Left lobe of liver (tissue), 2 donors: ENCODE results near the gene LAMA5. TPM values are rescaled to one million over a fixed set of nuclear protein-coding genes. Genes with fewer than 3 reads are reported as not detected.
A peak's percentile ranks its signal among the peaks of the same experiment; 100 is the strongest.

Experiments
- ATAC-seq: fragments of 200-7000 bp; cut with Tn5 transposase; one replicate; pipeline ENCODE4 v1.9.1; 2020; ENCODE audit warnings: mild to moderate bottlenecking, moderate library complexity
- DNase-seq: peaks from one replicate; pipeline ENCODE4 v3.0.0-alpha.2; 2020; ENCODE audit warnings: low spot score
- total RNA-seq: library from RNA; stranded (reverse); gene quantifications from one replicate; pipeline ENCODE4 v1.2.1, GENCODE V29; 2021
- donor health status: DM: no; HTN: no; CAD: no; lungs with moderate emphysema.
- donor health status: DM: no; HTN: yes; CAD: no.

LAMA5 gene
- total RNA-seq, 1 donor from 2014 or later: 112 TPM

DNA sequence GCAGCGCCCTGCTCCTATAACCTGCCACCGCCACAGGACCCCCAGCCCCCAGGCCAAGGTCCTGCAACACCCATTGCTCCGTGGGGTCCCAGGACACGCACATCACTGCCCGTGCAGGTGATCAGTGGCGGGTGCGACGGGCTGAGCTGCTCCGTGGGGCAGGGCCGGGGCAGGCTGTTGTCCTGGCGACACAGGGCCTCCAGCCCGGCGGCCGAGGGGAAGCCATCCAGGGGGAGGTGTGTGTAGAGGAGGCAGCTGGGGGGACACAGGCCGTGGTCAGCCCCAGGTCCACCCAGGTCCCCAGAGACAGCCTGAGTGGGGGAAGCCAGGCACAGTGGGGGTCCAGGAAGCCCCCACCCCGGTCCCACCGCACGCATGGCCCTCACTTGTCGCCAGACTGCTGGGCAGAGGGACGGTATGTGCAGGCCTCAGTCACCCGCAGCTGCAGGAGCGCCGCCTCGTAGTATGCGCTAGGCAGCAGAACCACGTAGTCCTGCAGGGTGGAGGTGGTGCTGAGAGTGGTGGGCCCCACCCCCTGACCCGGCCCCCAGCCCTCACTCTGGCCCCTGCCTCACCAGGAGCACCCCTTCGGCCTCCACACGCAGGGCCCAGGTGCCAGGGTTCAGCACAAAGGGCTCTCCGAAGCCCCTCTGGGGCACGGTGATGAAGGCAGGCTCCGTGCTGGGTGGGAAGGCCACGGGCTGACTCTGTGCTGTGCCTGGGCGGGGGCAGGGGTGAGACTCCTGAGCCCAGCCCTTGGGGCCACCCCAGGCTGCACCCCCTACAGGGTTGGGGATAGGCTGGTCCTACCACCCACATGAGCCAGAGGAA, 33.9 kb downstream of the LAMA5 start:
- ATAC-seq (no peak), DNase-seq (no peak)

DNA sequence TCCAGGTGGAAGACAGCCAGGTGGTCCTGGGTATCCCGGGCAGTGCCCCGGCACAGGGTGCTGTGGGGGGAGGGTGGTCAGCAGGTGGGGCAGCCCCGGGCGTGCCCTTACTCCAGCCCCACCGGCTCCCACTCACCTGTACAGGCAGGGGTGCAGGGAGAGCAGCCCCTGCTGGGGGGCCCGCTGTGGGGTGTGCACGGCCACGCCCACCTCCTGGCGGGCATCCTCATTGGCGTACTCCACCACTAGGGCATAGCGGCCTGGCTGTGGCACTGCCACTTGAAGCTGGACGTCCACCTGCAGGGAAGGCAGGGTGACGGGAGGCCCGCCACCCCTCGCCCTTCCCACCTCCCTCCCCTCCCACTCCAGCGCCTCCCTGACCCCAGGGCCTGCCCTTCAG, 34.7 kb downstream of the LAMA5 start:
- DNase-seq: no peak

DNA sequence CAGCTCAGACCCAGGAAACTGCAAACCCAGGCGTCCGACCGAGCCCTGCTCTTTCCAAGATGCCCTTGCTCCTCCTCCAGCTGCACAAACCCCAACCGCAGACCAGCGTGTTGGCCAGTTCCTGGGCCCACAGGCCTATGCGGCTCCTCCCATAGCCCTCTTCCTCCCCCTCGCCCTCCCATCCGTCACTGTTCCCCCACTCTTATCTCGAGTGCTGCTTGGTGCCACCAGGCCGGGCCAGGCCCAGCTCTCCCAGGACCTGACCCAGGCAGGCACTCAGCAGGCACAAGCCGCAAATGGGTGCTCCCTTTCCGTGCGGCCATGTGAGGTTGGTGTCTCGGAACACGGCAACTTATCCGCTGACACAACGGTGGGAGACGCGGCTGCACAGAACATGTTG, 35.8 kb downstream of the LAMA5 start:
- DNase-seq (no peak), ATAC-seq (no peak)

More for the DNA sequence above, 34.7 kb downstream of the LAMA5 start:
- no peak for ATAC-seq

DNA sequence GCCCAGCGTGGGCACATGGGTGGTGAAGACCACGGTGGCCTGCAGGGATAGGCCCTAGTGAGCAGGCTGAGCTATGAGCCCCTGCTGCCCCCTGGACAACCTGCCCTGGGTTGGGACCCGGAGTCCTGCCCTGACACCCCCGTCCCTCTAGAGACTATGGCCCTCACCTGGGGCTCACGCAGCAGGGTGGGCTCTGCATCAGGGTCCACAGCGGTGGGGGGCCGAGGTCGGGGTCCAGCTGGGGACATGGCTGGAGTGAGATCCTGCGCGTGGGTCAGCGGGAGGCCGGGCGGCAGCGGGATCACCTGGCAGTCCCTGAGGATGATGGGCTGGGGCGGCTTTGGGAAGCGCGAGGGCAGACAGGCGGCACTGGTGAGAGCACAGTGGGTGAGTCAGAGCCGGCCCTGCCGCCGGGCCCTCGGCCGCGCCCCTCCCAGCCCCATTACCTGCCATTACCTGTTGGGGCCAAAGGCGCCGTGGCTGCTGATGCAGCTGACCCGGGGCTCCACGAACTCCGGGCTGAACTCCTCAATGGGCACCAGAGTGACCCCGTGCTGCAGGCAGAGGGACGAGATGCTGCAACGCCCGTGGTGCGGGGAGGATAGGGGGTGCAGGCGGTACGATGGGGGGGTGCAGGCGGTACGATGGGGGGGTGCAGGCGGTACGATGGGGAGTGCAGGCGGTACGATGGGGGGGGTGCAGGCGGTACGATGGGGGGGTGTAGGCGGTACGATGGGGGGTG, 36.4 kb downstream of the LAMA5 start:
- DNase-seq: no peak

DNA sequence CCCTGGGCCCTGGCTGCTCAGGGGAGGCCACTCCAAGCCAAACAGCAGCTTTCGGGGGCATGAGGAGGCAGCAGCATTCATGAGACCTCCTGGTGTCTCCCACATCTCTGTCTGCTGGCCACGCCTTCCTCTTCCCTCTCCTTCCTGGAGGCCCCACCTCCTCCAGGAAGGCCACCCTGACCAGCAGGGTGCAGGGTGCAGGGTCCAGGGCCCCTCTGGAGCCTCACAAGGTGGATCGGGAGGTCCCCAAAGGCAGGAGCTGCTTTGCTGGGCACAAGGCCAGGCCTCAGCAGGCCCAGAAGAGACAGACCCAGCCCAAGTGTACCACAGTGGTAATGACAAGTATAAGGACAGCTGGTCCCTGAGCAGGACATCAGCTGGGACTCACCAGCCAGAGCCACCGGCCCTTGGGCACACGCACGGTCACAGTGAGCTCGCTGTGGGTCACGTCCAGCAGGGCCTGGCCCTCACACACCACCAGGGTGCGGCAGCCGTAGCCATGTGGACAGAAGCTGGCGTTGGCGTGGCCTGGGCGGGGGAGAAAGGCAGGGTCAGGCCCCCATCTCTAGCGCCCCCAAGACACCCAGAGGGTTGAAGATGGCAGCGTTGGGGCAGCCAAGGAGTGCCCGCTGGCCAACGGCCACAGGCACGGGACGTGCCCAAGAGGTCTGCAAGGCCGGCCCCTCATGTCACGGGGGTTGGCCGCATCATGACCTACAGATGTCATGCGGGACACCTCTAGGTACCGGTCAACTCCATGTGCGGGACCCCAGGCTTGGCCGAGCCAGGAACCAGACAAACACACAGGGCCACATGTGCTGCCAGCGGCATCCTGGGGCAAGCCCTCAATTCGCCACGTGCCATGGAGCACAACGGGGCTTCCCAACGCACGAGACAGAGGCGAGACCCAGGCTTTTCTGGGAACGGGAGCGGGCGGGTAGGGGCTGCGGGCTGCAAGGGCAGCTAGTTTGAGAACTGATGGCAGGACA, 37.4 kb downstream of the LAMA5 start:
- DNase-seq (no peak), ATAC-seq (no peak)

More for the DNA sequence above, 36.4 kb downstream of the LAMA5 start:
- no peak for ATAC-seq

DNA sequence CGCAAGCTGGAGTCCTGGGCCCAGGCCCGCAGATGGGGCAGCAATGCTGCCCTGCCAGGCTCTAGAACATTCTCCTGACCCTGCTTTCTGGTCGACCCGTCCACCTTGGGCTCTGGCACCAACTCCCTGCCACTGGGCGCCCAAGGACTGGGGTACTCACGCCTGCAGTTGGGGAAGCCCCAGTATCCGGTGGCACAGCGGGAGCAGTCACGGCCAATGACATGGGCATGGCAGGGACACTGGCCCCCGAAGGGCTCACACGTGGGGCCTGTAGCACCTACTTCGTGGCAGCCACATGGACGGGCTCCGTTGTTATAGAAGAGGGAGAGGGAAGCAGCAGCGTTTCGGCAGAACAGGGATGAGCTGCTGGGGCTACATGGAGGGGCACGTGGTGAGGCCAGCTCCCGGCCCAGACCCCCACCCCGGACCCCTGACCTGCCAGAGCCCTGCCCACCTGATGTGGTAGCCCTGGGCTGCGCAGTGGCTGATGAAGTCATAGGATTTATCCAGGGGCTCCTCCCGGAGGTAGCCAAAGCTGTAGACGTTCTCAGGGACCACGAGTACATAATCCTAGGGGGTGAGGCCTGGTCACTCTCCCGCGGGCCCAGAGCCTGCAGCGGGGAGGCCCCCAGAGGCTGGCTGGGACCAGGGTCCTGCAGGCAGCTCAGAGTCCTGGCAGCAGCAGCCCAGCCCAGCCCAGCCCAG, 38.3 kb downstream of the LAMA5 start:
- ATAC-seq (no peak), DNase-seq (no peak)

DNA sequence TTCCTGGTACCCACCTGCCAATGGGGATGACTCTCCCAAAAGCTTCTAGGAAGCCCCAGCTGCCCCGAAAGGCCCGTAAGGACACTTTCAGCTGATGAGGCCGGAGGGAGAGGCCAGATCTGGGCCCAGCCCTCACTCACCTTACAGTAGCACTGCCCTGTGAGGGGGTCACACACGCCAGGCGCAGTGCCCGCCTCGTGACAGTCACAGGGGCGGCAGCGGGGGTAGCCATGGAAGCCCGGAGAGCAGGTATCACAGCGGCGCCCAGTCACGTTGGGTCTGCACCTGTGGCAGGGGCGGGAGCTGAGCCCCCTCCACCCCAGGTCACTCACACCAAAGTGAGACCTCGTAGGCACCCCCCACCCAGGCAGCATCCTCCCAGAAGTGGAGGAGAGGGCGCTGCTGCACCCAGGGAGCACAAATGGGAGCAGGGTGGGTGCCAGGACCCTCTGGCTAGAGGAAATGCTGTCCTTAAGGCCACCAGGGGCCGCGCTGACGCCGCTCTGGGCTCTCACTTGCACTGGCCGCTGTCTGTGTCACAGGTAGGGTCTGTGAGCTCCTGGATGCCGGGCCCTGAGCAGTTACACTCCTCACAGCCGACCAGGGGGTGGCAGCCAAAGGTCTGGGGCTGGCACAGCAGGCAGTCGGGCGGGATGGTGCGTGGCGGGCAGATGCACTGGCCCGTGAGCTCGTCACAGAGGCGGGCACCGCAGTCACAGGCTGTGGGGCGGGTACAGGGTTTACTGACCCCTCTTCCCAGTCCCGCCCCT, 39.2 kb downstream of the LAMA5 start:
- DNase-seq: no peak

DNA sequence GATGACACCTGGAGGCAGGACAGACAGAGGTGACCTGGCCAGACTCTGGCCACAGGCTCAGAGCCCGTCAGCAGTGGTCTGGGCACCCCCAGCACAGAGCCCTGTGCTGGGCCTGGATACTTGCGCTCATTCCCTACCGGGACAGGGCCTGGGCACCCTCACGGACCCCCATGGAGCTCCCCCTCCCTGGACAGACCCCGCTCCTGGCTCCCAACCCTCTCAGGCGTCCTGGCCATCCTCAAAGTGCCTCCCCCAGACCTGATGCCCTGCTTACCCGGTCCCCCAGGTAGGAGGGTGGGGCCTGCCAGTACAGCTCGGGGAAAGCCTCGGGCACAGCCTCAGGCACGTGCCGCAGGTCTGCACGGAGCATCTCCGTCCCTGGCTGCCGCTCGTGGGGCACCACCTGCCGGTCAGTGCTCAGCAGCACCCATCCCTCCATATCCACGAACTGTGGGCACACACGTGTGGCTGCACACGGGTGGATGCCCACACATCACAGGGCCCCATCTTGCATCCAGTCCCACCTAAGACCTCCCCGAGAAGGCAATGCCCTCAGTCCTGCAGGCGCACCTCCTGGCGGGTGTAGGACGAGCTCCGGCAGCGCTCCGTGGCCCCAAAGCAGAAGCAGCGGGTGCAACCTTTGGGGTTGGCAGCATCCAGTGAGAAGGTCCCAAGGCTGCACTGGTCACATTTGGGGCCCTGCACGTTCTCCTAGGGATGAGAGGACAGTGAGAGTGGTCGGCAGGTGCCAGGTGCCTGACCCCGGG, 40.0 kb downstream of the LAMA5 start:
- no peak for ATAC-seq
- DNase-seq: no peak

More for the DNA sequence above, 39.2 kb downstream of the LAMA5 start:
- no peak for ATAC-seq

DNA sequence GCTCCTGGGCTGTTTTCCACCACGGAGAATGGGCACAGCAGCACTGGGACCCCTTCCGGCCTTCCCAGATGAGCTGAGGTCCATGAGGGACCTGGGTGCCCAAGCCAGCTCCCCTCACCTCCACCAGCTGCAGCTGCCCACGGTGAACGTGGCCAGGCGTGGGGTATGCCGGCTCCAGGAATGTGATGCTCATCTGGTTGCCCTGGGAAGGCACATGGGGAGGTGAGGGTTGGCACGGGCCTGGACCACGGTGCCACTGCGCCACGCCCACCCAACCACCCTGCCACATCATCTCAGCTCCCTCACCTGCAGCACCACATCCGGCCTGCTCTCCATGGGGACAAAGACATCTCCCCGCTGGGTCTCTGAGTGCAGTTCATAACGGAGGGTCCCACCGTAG, 40.6 kb downstream of the LAMA5 start:
- no peak for ATAC-seq
- no peak for DNase-seq

DNA sequence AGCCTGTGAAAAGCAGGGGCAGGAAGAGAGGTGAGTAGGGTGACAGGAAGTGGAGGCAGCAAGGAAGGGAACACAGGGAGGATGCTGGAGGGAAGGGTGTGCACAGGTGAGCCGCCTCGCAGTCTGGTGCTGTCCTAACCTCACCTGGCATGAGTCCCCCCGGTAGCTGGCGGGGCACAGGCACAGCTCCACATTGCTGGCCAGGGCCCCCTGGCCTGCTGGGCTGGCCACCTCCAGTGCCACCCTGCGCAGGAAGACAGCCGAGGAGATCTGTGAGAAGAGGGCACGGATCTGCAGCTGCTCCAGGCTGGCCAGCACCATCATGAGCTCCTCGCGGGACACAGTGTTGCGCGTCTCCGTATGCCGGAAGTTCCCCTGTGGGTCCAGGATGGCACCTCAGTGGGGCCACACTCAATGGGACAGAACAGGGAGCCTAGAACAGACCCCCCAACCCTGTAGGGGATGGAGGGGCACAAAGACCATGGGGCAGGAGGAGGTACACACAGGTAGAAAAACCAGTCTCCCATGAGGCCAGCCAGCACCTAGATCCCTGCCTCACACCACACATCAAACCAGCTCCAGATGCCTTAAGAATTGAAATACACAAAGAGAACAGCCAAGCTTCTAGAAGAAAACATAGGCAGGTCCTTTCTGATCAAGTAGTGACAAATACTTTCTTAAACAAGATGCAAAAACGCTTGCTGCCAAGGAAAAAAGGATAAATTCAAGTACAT, 41.8 kb downstream of the LAMA5 start:
- ATAC-seq: no peak
- no peak for DNase-seq

DNA sequence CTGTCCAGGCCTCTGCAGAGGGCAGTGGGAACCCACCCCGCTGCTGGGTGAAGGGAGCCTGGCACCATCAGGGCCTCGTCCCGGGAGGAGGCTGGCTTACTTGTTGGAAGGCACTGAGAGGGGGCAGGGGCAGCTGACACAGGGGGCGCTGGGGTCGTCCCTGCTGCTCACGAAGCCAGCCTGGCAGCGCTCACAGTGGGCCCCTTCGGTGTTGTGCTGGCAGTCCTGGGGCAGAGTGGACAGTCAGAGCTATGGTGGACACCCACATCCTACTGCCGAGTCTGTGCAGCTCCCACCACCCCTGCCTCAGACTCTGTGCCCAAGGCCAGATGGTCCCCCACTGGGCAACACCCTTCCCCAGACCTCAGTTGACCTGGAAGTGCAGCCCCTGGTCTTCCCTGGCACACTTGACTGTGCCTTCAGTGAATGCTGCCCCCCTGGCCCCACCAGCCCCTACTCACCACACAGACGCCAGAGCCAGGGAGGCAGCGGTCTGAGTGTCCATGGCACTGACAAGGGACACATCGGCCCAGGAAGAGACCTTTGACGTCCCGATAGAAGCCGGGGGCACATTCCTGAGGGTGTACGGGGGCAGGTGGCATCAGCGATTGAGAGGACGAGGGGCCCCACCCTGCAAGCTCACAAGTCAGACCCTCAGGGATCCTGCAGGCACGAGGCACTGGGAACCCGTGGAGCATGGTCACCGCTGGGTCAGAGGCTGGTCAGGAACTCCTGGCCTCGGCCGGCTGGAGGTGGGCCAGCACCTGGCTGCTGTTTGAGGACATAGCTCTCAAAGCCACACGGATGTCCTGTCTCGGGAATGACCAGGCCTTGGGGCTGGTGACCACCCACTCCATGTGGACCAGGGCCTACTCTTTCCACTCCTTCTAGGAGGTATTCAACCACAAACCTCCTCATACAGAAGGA, 42.9 kb downstream of the LAMA5 start:
- ATAC-seq: peak; percentile 60
- DNase-seq: peak; percentile 80

DNA sequence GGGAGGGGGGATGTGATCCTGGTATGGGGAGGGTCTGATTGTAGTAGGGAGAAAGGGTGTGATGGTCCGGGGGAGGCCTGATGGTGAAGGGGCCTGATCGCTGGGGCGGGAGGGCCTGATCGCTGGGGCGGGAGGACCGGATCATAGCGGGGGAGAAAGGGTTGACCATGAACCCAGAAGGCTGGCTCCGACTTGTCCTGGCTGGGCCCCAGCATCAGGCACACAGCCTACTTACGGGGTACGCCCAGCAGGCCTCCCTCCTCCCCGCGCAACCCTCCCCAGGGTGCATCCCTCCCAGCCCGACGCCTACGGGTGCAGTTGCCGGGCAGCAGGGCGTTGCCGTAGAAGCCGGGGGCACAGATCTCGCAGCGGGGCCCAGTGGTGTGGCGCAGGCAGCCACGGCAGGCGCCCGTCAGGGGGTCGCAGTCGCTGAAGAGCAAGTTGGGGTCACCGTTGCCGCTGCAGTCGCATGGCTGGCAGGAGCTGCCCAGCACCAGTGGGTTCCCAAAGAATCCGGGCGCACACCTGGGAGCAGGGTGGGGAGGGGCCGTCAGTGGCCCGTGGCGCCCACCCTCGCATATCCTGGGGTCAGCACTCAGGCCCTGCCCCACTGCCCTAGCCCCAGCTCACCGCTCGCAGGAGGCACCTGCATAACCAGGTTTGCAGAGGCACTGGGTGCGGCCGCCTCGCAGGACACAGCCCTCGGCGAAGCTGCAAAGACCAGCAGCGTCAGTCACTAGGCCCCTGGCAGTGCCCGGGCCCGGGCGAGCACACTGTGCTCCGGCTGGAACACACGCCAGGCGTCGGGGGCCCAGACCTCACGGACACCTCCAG, 43.7 kb downstream of the LAMA5 start:
- ATAC-seq: no peak
- DNase-seq: no peak

DNA sequence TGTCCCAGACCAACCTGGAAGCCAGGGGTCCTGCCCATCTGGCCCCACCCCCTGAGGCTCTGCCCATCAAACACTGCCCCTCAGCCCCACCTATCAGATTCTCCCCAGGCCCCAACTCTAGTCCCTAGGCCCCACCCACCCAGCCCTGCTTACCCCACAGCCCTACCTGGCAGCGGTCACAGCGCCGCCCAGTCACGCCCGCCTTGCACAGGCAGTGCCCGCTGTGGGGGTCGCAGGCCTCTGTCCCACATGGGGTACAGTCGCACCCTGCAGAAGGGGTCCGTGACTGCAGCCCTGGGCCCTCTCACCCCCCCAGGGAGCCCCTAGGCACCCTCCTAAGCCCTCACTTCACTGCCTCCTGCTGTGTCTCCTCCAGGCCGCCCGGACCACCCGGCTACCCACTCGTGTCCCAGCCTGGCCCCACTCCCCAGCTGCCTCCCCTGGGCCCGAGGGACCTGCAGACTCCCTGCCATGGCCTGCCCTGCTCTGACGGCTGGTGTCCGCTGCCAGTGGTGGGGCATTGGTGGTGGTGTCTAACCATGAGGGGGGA, 44.5 kb downstream of the LAMA5 start:
- no peak for DNase-seq
- no peak for ATAC-seq

DNA sequence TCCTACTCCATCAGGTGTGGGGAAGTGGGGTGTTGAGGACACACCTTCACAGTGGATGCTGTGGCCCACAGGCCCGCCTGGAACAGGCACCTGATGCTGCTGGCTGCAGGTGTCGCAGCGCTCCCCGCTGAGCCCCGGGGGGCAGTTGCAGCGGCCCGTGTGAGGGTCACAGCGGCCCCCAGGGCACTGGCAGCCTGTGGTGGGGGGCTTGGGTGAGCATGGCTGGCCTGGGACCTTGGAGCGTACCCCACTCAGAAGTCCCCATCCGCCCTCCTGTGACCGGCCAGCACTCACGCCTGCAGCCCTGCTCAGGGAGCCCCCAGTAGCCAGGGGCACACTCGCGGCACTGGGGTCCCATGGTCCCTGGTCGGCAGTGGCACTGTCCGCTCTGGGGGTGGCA, 45.1 kb downstream of the LAMA5 start:
- no peak for DNase-seq
- ATAC-seq: no peak

DNA sequence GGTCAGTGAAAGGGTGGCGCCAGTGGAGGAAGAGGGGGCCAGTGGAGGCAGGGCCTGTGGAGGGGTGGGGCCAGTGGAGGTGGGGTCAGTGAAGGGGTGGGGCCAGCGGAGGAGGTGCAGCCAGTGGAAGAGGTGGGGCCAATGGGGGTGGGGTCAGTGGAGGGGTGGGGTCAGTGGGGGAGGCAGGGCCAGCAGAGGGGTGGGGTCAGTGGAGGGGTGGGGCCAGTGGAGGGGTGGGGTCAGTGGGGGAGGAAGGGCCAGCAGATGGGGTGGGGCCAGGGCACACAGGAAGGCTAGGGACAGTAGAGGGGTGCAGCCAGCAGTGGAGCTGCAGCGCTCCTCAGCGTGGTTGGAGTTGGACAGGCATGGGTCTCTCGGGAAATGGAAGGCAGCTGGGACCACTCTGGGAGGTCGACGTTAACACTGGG, 45.6 kb downstream of the LAMA5 start:
- ATAC-seq: peak; percentile 11
- no peak for DNase-seq
